HEK293T (cell line): ENCODE measurements around the gene PPP1R1B.

Experiments used
- ARNT ChIP-seq: fragments of 450-650 bp; IDR thresholded peaks from 2 replicates; pipeline ENCODE4 v1.6.1; 2017; ENCODE audit warnings: mild to moderate bottlenecking
- BHLHE40 ChIP-seq: fragments of 450-650 bp; IDR thresholded peaks from 2 replicates; pipeline ENCODE4 v1.6.1; 2016; ENCODE audit warnings: mild to moderate bottlenecking, moderate library complexity, borderline replicate concordance
- ELF4 ChIP-seq: fragments of 450-650 bp; IDR thresholded peaks from 2 replicates; pipeline ENCODE4 v1.6.1; 2017; ENCODE audit warnings: antibody characterized with exemption
- FOXK2 ChIP-seq: fragments of 450-650 bp; IDR thresholded peaks from 2 replicates; pipeline ENCODE4 v1.6.1; 2016; ENCODE audit warnings: mild to moderate bottlenecking
- FOXM1 ChIP-seq: fragments of 450-650 bp; IDR thresholded peaks from 2 replicates; pipeline ENCODE4 v1.6.1; 2017; ENCODE audit warnings: mild to moderate bottlenecking, borderline replicate concordance
- HDGF ChIP-seq: fragments of 450-650 bp; IDR thresholded peaks from 2 replicates; pipeline ENCODE4 v1.6.1; 2017; ENCODE audit warnings: antibody characterized with exemption, borderline replicate concordance
- LEF1 ChIP-seq: fragments of 450-650 bp; IDR thresholded peaks from 2 replicates; pipeline ENCODE4 v1.6.1; 2017; ENCODE audit warnings: mild to moderate bottlenecking, borderline replicate concordance
- NFRKB ChIP-seq: fragments of 450-650 bp; IDR thresholded peaks from 2 replicates; pipeline ENCODE4 v1.6.1; 2016; ENCODE audit warnings: mild to moderate bottlenecking, moderate library complexity
- SUZ12 ChIP-seq: fragments of 450-650 bp; IDR thresholded peaks from 2 replicates; pipeline ENCODE4 v1.6.1; 2016; ENCODE audit warnings: mild to moderate bottlenecking
- TARDBP ChIP-seq: fragments of 450-650 bp; IDR thresholded peaks from 2 replicates; pipeline ENCODE4 v1.6.1; 2016
- ZNF384 ChIP-seq: fragments of 450-650 bp; IDR thresholded peaks from 2 replicates; pipeline ENCODE4 v1.6.1; 2016

DNA sequence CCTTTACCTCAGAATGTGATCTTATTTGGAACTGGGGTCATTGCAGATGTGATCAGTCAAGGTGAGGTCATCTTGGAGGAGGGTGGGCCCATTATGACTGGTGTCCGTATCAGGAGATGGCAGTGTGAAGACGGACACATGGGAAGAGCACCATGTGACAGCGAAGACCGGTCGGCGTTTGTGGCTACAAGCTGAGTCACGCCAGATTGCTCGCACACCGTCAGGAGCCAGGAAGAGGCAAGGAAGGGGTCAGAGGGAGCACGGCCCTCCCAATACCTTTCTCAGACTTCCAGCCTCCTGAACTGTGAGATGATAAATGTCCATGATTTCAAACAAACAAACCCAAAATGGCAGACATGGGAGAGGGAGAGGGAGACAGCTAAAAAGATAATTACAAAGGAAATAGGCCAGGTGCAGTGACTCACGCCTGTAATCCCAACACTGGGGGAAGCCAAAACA lies 23.4 kb downstream of the PPP1R1B start:
- TF ChIP-seq BHLHE40 (no peak), ELF4 (no peak), TARDBP (no peak), HDGF (no peak), NFRKB (no peak), ARNT (no peak), FOXK2 (no peak), SUZ12 (no peak), LEF1 (no peak), ZNF384 (no peak), FOXM1 (no peak)
